Panc1 (cell line): Measurements from ENCODE around the gene SEH1L. TPM values are rescaled to one million over a fixed set of nuclear protein-coding genes. Genes with fewer than 3 reads are reported as not detected.

ENCODE experiments used
- ATAC-seq: fragments of 200-7000 bp; cut with Tn5 transposase; 2 replicates; pipeline ENCODE4 v1.9.1; 2020; ENCODE audit warnings: mild to moderate bottlenecking, moderate library complexity
- BruUV-seq: library from RNA; stranded (reverse); fragments of 400-500 nt; replicated peaks from 2 replicates; lab custom pipeline; 2021; lab: Mats Ljungman, UMichigan
- CTCF ChIA-PET: fragments of 300-600 bp; sonication (Branson Sonifier 250); formaldehyde crosslinking; loops from one replicate; lab custom pipeline; 2022; ENCODE audit warnings: antibody characterized with exemption; lab: Charles Lee
- POLR2A ChIA-PET: fragments of 300-600 bp; sonication (Branson Sonifier 250); formaldehyde crosslinking; loops from one replicate; lab custom pipeline; 2022; ENCODE audit warnings: antibody characterized with exemption; lab: Charles Lee
- DNase-seq: peaks from one replicate; pipeline ENCODE4 v3.0.0-alpha.2; 2010; ENCODE audit warnings: low read depth, low spot score
- H3K27ac ChIP-seq: 2 replicates; pipeline ENCODE4 v1.5.1; 2011; ENCODE audit warnings: mild to moderate bottlenecking, low read length, inconsistent platforms
- H3K27me3 ChIP-seq: fragments of 200-500 bp; sonication (Bioruptor generic); 2 replicates; pipeline ENCODE4 v1.6.0; 2014; ENCODE audit warnings: low read length, inconsistent platforms; ENCODE audit not compliant: control insufficient read depth, insufficient read depth
- H3K36me3 ChIP-seq: fragments of 200-500 bp; sonication (Bioruptor generic); 2 replicates; pipeline ENCODE4 v1.5.1; 2014; ENCODE audit warnings: inconsistent platforms, mild to moderate bottlenecking, low read length, moderate library complexity; ENCODE audit not compliant: control insufficient read depth, insufficient read depth
- H3K4me1 ChIP-seq: 2 replicates; pipeline ENCODE4 v1.5.1; 2011; ENCODE audit warnings: inconsistent platforms, mild to moderate bottlenecking, low read length, moderate library complexity; ENCODE audit not compliant: control insufficient read depth, insufficient read depth
- H3K4me3 ChIP-seq, 2 experiments: 2 replicates each; pipeline ENCODE4 v1.5.1; 2011 to 2012; ENCODE audit warnings: low read depth in 2 of 2, low read length in 2 of 2, mild to moderate bottlenecking in 2 of 2, inconsistent platforms in 1 of 2, moderate library complexity in 1 of 2
- H3K9me3 ChIP-seq: fragments of 200-500 bp; sonication (Bioruptor generic); 2 replicates; pipeline ENCODE4 v1.5.1; 2014; ENCODE audit warnings: low read depth, mild to moderate bottlenecking, inconsistent platforms, low read length, moderate library complexity; ENCODE audit not compliant: control insufficient read depth, insufficient read depth
- POLR2AphosphoS5 ChIP-seq: IDR thresholded peaks from 2 replicates; pipeline ENCODE4 v1.6.1; 2012; ENCODE audit warnings: mild to moderate bottlenecking, low read depth, low read length, moderate library complexity
- SIN3A ChIP-seq: IDR thresholded peaks from 2 replicates; pipeline ENCODE4 v1.6.1; 2012; ENCODE audit warnings: low read depth, mild to moderate bottlenecking, low read length, moderate library complexity, borderline replicate concordance; ENCODE audit not compliant: insufficient read depth
- TCF7L2 ChIP-seq: IDR thresholded peaks from 2 replicates; pipeline ENCODE4 v1.6.1; 2011; ENCODE audit warnings: mild to moderate bottlenecking, low read depth, low read length, inconsistent platforms
- in situ Hi-C: cut with HindIII; loops from 2 replicates; pipeline ENCODE4 v1.10.0; 2016; ENCODE audit warnings: low sequenced_read_pairs, low pct_unique_long_range_greater_than_20kb
- intact Hi-C: fragments of 100-400 bp; cut with micrococcal nuclease; formaldehyde crosslinking; loops from one replicate; pipeline ENCODE4 v1.10.0; 2022; ENCODE audit not compliant: unreplicated experiment
- total RNA-seq: library from RNA; stranded (reverse); gene quantifications from one replicate; pipeline ENCODE4 v1.2.1, GENCODE V29; 2021; ENCODE audit not compliant: unreplicated experiment
- TF ChIP-seq, protein P1 (sequence below): fragments of 450-650 bp; IDR thresholded peaks from 2 replicates; pipeline ENCODE4 v1.5.1; 2017; ENCODE audit warnings: mild to moderate bottlenecking
- TF ChIP-seq, protein P2 (sequence below), 2 experiments: IDR thresholded peaks; 2 replicates each; pipeline ENCODE4 v1.6.1; 2011 to 2012; ENCODE audit warnings: low read depth in 2 of 2, control low read depth in 1 of 2, low read length in 1 of 2, mild to moderate bottlenecking in 1 of 2, moderate library complexity in 1 of 2; ENCODE audit not compliant: insufficient read depth in 1 of 2

Gene SEH1L
- total RNA-seq, 1 experiment from 2014 or later, result 86.5 TPM

DNA sequence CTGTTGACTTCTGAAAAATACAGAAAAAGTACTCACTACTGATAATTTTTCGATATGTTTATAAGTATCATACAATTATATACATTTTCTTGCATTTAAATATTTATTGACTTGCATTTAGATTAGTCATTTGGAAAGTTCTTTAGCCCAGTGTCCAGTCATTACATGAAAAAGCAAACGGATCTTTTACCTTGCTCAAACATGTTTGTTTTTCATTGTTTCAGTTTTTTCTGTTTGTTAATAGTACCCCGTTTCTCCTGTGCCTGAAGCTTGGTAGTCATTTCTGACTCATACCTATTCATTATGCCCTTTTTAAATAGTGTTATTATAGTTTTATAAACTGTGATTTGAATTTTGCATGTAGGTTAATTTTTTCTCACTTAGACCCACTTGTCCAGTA, 71.5 kb downstream of the SEH1L start:
- Histone ChIP-seq H3K9me3 (no peaks in the 10 kb centered on the region), H3K27me3 (no peaks in the 10 kb centered on the region), H3K36me3 (peaks cover 26% of the 10 kb centered on the region), H3K27ac (no peak overlapping the region), H3K4me3 (no peak overlapping the region), H3K4me1 (no peaks in the 10 kb centered on the region)
- ATAC-seq, result no peak
- POLR2A ChIA-PET, result no interaction called here
- DNase-seq, result no peak
- intact Hi-C loops (no loop called here), in situ Hi-C loops (no loop called here)
- TF ChIP-seq SIN3A (no peak), TCF7L2 (no peak), POLR2AphosphoS5 (no peak)
- TF ChIP-seq, protein P1, sequence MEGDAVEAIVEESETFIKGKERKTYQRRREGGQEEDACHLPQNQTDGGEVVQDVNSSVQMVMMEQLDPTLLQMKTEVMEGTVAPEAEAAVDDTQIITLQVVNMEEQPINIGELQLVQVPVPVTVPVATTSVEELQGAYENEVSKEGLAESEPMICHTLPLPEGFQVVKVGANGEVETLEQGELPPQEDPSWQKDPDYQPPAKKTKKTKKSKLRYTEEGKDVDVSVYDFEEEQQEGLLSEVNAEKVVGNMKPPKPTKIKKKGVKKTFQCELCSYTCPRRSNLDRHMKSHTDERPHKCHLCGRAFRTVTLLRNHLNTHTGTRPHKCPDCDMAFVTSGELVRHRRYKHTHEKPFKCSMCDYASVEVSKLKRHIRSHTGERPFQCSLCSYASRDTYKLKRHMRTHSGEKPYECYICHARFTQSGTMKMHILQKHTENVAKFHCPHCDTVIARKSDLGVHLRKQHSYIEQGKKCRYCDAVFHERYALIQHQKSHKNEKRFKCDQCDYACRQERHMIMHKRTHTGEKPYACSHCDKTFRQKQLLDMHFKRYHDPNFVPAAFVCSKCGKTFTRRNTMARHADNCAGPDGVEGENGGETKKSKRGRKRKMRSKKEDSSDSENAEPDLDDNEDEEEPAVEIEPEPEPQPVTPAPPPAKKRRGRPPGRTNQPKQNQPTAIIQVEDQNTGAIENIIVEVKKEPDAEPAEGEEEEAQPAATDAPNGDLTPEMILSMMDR, result no peak
- TF ChIP-seq, protein P2, sequence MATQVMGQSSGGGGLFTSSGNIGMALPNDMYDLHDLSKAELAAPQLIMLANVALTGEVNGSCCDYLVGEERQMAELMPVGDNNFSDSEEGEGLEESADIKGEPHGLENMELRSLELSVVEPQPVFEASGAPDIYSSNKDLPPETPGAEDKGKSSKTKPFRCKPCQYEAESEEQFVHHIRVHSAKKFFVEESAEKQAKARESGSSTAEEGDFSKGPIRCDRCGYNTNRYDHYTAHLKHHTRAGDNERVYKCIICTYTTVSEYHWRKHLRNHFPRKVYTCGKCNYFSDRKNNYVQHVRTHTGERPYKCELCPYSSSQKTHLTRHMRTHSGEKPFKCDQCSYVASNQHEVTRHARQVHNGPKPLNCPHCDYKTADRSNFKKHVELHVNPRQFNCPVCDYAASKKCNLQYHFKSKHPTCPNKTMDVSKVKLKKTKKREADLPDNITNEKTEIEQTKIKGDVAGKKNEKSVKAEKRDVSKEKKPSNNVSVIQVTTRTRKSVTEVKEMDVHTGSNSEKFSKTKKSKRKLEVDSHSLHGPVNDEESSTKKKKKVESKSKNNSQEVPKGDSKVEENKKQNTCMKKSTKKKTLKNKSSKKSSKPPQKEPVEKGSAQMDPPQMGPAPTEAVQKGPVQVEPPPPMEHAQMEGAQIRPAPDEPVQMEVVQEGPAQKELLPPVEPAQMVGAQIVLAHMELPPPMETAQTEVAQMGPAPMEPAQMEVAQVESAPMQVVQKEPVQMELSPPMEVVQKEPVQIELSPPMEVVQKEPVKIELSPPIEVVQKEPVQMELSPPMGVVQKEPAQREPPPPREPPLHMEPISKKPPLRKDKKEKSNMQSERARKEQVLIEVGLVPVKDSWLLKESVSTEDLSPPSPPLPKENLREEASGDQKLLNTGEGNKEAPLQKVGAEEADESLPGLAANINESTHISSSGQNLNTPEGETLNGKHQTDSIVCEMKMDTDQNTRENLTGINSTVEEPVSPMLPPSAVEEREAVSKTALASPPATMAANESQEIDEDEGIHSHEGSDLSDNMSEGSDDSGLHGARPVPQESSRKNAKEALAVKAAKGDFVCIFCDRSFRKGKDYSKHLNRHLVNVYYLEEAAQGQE (IDR thresholded peaks at IDR 0.05; ENCODE audit: insufficient read depth in 1 of 2, low read depth in 2 of 2, low read length in 1 of 2), result no peak
- CTCF ChIA-PET, result no interaction called here
- BruUV-seq, result no TSS peak

- no peak for ATAC-seq
- Histone ChIP-seq H3K9me3 (no peaks in the 10 kb centered on the region), H3K27me3 (no peaks in the 10 kb centered on the region), H3K4me1 (no peaks in the 10 kb centered on the region), H3K4me3 (no peak overlapping the region), H3K27ac (no peak overlapping the region), H3K36me3 (peaks cover 13% of the 10 kb centered on the region)
- DNase-seq, result no peak
- ChIA-PET CTCF (no interaction called here), POLR2A (no interaction called here)
- intact Hi-C loops, result no loop called here
- BruUV-seq, result no TSS peak
- in situ Hi-C loops, result no loop called here
- TF ChIP-seq, protein P1, result no peak
- TF ChIP-seq SIN3A (no peak), TCF7L2 (no peak), POLR2AphosphoS5 (no peak)
- TF ChIP-seq, protein P2 (IDR thresholded peaks at IDR 0.05; ENCODE audit: insufficient read depth in 1 of 2, low read depth in 2 of 2, low read length in 1 of 2), result no peak
Measured at GRCh38 chr18:13022644-13023043, 74.8 kb downstream of the SEH1L start.
